Tibial artery (tissue), 4 donors: ENCODE results near the gene PPP1R1B.

Experiments
- DNase-seq, 2 donors: peaks; one replicate each; pipeline ENCODE4 v3.0.0-alpha.2; 2019
- H3K27ac ChIP-seq, 2 donors: fragments of 200-600 bp; sonication (generic) in 1 of 2; 1 replicate in 1 of 2; 2 replicates in 1 of 2; pipeline ENCODE4 v1.5.1; 2018 to 2019; ENCODE audit warnings: mild to moderate bottlenecking in 1 of 2
- H3K27me3 ChIP-seq, 2 donors: fragments of 200-600 bp; sonication (generic) in 1 of 2; one replicate each; pipeline versions ENCODE4 v1.5.1 to v1.6.0; 2016 to 2019
- H3K36me3 ChIP-seq, 3 donors: fragments of 200-600 bp; sonication (generic) in 2 of 3; one replicate each; pipeline ENCODE4 v1.5.1; 2016 to 2019; ENCODE audit warnings: mild to moderate bottlenecking in 2 of 3
- H3K4me1 ChIP-seq, 4 donors: fragments of 200-600 bp; sonication (generic) in 2 of 4; 1 replicate in 3 of 4; 2 replicates in 1 of 4; pipeline ENCODE4 v1.5.1; 2016 to 2019
- H3K4me3 ChIP-seq, 2 donors: fragments of 200-600 bp; sonication (generic) in 1 of 2; 1 replicate in 1 of 2; 2 replicates in 1 of 2; pipeline ENCODE4 v1.5.1; 2018 to 2019; ENCODE audit warnings: mild to moderate bottlenecking in 2 of 2
- H3K9me3 ChIP-seq, 3 donors: fragments of 200-600 bp; sonication (generic) in 1 of 3; one replicate each; pipeline ENCODE4 v1.5.1; 2016 to 2019
- intact Hi-C: fragments of 100-400 bp; cut with DNase I; formaldehyde crosslinking; loops from one replicate; pipeline ENCODE4 v1.15.0; 2023; ENCODE audit warnings: low total_unique reads
- TF ChIP-seq, protein P1 (sequence below), 2 experiments: fragments of 200-600 bp in 1 of 2; fragments of 450-650 bp in 1 of 2; IDR thresholded peaks; one replicate each; pipeline ENCODE4 v1.5.1; 2017 to 2019; ENCODE audit warnings: antibody characterized with exemption in 2 of 2, mild to moderate bottlenecking in 1 of 2, moderate library complexity in 1 of 2

Gene PPP1R1B

DNA sequence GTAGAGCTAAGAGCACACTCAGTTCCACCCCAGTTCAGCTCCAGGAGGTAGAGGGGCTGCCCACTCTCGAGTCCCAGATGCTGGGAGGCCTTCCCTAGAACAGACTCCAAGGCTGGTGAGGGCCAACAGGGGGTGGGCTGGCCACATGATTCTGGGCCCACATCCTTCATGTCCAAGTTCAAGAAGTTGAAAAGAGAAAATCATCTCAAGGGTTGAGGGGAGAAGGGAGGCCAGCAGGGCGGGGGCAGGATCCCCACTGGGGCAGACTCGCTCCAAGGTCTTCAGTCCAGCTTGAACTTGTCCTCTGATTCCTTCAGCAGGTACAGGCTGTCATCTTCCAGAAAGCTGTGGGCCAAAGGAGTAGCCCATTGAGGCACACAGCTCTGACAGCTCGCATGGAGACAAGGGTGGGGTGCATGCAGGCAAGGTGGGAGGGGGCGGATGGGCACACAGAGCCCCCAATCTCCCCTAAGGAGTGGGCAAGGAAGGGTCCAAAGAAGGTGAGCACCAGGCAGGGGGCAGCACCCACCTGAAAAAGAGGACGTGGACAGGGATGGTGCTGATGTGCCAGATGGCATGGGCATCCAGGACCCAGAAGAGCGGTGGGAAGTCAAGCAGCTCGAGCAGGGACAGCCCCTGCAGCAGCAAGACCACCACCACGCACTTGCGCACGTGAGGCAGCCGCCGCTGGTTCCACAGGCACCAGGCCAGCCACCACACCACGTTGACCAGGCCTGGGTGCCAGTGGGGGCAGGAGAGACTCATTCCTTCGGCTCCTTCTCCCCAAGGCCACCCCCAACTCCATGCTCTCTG, 46.0 kb downstream of the PPP1R1B start:
- no peak overlapping the region for H3K4me3 ChIP-seq
- intact Hi-C loops = loop anchor here (5.0 kb wide), 1 partner anchor 35 kb away; the partner anchor contains the start of gene STARD3
- H3K36me3 ChIP-seq = no peaks in the 10 kb centered on the region
- DNase-seq = no peak
- H3K27me3 ChIP-seq = no peaks in the 10 kb centered on the region
- peak overlapping the region; percentile 39 to 51 for H3K27ac ChIP-seq
- no peaks in the 10 kb centered on the region for H3K9me3 ChIP-seq
- peaks cover 10 to 67% (median 58%) of the 10 kb centered on the region in 4 donors for H3K4me1 ChIP-seq
- TF ChIP-seq, protein P1, sequence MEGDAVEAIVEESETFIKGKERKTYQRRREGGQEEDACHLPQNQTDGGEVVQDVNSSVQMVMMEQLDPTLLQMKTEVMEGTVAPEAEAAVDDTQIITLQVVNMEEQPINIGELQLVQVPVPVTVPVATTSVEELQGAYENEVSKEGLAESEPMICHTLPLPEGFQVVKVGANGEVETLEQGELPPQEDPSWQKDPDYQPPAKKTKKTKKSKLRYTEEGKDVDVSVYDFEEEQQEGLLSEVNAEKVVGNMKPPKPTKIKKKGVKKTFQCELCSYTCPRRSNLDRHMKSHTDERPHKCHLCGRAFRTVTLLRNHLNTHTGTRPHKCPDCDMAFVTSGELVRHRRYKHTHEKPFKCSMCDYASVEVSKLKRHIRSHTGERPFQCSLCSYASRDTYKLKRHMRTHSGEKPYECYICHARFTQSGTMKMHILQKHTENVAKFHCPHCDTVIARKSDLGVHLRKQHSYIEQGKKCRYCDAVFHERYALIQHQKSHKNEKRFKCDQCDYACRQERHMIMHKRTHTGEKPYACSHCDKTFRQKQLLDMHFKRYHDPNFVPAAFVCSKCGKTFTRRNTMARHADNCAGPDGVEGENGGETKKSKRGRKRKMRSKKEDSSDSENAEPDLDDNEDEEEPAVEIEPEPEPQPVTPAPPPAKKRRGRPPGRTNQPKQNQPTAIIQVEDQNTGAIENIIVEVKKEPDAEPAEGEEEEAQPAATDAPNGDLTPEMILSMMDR (IDR thresholded peaks at IDR 0.05) = no peak

DNA sequence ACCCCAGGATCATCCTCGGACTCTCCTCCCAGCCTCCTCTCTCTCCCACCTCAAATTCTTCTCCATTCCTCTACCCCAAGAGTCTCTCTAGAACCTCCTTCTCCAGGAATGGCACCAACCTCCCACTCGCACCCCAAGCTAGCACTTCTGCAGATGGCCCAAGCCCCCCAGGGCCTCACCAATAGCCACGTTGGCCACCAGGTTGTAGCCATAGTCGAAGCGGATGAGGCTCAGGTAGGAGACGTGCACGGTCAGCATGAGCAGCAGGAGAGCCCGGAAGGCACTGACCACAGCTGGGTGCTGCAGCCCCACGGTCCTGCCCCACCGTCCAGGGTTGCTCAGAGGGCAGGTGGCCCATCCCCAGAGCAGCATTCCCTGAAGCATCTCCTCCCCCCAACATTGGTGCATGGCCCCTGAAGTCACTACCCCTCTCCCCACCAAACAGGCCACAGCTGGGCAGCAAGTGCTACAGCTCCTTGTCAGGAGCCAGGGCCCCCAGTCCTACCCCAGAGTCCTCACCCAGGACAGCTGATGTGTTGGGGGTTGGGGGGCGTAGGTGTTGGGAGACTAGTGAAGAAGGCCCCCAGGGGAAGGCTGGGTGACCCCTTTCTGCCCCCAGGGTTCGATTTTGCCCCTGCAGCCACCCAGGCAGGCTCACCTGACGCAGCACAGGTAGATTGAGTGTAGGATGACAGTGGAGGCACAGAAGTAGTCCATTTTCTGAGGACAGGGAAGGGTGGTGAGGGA, 46.8 kb downstream of the PPP1R1B start:
- intact Hi-C loops = loop anchor here (5.0 kb wide), 1 partner anchor 36 kb away; the partner anchor contains the start of gene STARD3
- TF ChIP-seq, protein P1 (IDR thresholded peaks at IDR 0.05) = no peak
- no peak overlapping the region for H3K4me3 ChIP-seq
- H3K27ac ChIP-seq = peak overlapping the region; percentile 84 to 88
- H3K27me3 ChIP-seq = no peaks in the 10 kb centered on the region
- no peaks in the 10 kb centered on the region for H3K9me3 ChIP-seq
- H3K4me1 ChIP-seq = peaks cover 7 to 67% (median 58%) of the 10 kb centered on the region in 4 donors
- no peaks in the 10 kb centered on the region for H3K36me3 ChIP-seq
- no peak for DNase-seq

DNA sequence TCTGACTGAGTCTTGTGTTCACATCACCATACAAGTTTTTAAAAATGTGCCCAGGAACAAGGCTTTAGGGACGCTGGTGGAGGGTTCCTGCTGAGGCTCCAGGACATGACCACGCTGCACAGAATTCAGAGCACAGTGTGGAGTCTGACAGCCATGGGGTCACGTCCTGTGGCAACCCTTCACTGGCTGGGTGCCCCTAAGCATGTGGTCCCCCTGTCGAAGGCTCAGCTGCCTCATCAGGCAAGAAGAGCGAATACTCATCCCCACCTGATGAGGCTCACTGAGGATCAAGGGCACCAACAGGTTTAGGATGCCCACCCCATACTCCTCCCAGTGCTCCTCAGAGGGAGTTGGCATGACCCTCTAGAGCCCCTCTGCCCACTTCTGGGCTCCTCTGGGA, 47.4 kb downstream of the PPP1R1B start:
- no peak for DNase-seq
- intact Hi-C loops = loop anchor here (5.0 kb wide), 1 partner anchor 37 kb away; the partner anchor contains the start of gene STARD3
- no peaks in the 10 kb centered on the region for H3K27me3 ChIP-seq
- peak overlapping the region; percentile 84 to 88 for H3K27ac ChIP-seq
- no peaks in the 10 kb centered on the region for H3K36me3 ChIP-seq
- TF ChIP-seq, protein P1 (IDR thresholded peaks at IDR 0.05) = no peak
- peaks cover 7 to 70% (median 60%) of the 10 kb centered on the region in 4 donors for H3K4me1 ChIP-seq
- H3K9me3 ChIP-seq = no peaks in the 10 kb centered on the region
- H3K4me3 ChIP-seq = no peak overlapping the region

DNA sequence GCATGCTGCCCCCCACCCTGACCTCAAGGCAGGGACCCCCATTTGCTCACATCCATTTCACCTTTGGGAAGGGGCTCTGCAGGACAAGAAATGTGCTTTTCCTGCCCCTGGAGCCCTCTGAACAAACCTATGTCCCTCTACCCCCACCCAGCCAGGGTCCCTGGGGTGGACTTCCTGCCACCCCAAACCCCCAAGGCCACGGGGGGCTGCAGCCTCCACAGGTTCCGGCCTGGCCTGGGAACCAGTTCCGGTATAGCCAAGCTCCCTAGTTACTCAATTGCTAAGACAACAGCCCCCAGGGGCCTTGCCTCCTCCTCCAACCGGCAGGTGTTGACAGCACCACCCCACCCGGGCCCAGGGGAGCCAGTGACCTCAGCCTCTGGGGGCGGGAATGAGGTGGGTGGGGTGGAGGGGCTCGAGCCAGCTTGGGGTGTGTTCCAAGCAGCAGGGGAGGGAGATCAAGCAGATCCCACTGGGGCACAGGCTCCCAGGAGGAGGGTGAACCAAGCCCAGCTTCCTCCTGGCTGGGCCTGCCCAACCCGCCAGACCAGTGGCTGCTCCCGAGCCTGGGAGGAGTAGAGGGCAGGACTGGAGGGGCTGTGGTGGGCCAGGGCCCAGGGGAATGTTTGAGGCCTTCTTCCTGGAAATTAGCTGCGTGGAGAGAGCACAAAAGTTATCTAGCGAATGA, 48.1 kb downstream of the PPP1R1B start:
- Histone ChIP-seq H3K9me3 (no peaks in the 10 kb centered on the region), H3K36me3 (peaks cover 0 to 1% (median 0%) of the 10 kb centered on the region in 3 donors), H3K27me3 (no peaks in the 10 kb centered on the region), H3K4me1 (peaks cover 7 to 76% (median 60%) of the 10 kb centered on the region in 4 donors), H3K4me3 (peak overlapping the region in 1 of 2 donors; percentile 5), H3K27ac (peak overlapping the region; percentile 84 to 88)
- DNase-seq = peak; percentile 45 to 91
- intact Hi-C loops = loop anchor here (5.0 kb wide), 1 partner anchor 38 kb away; the partner anchor contains the start of gene STARD3
- TF ChIP-seq, protein P1 (IDR thresholded peaks at IDR 0.05) = no peak

DNA sequence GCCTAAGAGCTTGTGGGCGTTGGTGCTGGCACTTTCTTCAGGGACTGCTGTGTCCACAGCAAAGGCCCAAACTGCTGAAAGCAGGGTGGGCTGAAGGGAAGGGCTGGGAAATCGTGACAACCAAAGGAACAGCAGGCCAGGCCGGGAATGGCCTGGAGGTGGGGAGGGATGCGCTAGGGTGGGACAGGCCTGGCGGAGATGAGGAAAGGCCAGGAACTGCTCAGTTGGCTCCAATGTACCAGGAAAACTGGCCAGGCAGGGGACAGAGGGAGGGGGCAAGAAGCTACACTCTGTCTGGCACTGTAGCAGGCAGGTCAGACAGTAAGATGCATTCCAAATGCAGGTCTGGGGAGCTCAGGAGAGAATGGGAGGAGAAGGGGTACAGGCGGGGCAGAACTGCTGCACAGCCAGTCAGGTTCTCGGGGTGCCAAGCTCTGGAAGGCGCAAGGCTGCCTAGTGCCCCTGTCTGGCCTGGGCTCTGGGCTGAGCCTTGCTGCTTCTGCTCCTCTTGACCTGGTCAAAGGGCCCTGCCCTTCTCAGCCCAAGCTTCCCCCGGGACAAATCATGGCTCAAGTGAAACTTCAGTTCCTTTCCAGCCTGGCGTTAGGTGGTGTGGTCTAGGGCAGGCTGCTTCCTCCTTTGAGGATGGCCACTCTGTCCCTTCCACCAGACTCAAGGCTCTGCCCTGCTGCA, 48.8 kb downstream of the PPP1R1B start:
- H3K27ac ChIP-seq = peak overlapping the region; percentile 84 to 88
- peak overlapping the region in 1 of 2 donors; percentile 5 for H3K4me3 ChIP-seq
- no peaks in the 10 kb centered on the region for H3K9me3 ChIP-seq
- H3K27me3 ChIP-seq = no peaks in the 10 kb centered on the region
- intact Hi-C loops = no loop called here
- peaks cover 0 to 8% (median 0%) of the 10 kb centered on the region in 3 donors for H3K36me3 ChIP-seq
- TF ChIP-seq, protein P1 (IDR thresholded peaks at IDR 0.05) = no peak
- H3K4me1 ChIP-seq = peaks cover 7 to 83% (median 60%) of the 10 kb centered on the region in 4 donors
- no peak for DNase-seq
